A673 (cell line): ENCODE results near the gene ZMYM4.

Experiments used
- CTCF ChIP-seq: fragments of 300-800, 200-600 bp; sonication (generic); conservative IDR thresholded peaks from 2 replicates; pipeline ENCODE4 v1.5.1; 2017; ENCODE audit warnings: low read depth, mild to moderate bottlenecking, antibody characterized with exemption, low read length, moderate library complexity, mixed read lengths
- EZH2 ChIP-seq: fragments of 200-600 bp; sonication (generic); IDR thresholded peaks from 2 replicates; pipeline ENCODE4 v1.6.1; 2017; ENCODE audit warnings: borderline replicate concordance, low read depth, mild to moderate bottlenecking, mixed read lengths, antibody characterized with exemption, low read length; ENCODE audit not compliant: poor library complexity, severe bottlenecking

- TF ChIP-seq CTCF (no peak), EZH2 (no peak)
These were observed 13.2 kb upstream of the ZMYM4 start for GRCh38 chr1:35255276-35255675.
